GM12873 (cell line): Measurements from ENCODE around the gene PAK6.

Experiments used
- TF ChIP-seq, protein P1 (sequence below): IDR thresholded peaks from 2 replicates; pipeline ENCODE4 v1.5.1; 2012; ENCODE audit warnings: low read depth, mild to moderate bottlenecking, moderate library complexity, low read length, control low read depth; ENCODE audit not compliant: insufficient read depth; ENCODE audit errors: missing control alignments

Gene PAK6

DNA sequence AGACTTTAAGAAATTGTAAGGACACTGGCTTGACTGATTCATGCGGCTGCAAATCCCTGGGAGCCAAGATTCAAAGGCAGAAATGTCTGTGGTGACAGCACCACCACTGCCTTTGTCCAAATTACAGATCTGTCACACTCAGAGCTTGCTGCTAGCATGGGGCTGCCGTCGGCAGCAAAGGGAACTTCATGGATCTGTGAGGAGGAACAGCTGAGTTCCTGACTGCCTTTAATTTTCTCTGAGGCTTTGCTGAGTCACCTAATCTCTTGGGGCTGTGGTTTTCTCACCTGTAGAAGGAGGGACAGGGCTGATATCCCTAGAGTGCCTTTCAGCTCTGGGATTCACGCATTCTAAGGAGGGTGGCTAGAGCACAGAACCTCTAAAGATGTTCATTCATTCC lies 4.1 kb upstream of the PAK6 start:
- TF ChIP-seq, protein P1, sequence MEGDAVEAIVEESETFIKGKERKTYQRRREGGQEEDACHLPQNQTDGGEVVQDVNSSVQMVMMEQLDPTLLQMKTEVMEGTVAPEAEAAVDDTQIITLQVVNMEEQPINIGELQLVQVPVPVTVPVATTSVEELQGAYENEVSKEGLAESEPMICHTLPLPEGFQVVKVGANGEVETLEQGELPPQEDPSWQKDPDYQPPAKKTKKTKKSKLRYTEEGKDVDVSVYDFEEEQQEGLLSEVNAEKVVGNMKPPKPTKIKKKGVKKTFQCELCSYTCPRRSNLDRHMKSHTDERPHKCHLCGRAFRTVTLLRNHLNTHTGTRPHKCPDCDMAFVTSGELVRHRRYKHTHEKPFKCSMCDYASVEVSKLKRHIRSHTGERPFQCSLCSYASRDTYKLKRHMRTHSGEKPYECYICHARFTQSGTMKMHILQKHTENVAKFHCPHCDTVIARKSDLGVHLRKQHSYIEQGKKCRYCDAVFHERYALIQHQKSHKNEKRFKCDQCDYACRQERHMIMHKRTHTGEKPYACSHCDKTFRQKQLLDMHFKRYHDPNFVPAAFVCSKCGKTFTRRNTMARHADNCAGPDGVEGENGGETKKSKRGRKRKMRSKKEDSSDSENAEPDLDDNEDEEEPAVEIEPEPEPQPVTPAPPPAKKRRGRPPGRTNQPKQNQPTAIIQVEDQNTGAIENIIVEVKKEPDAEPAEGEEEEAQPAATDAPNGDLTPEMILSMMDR: no peak

DNA sequence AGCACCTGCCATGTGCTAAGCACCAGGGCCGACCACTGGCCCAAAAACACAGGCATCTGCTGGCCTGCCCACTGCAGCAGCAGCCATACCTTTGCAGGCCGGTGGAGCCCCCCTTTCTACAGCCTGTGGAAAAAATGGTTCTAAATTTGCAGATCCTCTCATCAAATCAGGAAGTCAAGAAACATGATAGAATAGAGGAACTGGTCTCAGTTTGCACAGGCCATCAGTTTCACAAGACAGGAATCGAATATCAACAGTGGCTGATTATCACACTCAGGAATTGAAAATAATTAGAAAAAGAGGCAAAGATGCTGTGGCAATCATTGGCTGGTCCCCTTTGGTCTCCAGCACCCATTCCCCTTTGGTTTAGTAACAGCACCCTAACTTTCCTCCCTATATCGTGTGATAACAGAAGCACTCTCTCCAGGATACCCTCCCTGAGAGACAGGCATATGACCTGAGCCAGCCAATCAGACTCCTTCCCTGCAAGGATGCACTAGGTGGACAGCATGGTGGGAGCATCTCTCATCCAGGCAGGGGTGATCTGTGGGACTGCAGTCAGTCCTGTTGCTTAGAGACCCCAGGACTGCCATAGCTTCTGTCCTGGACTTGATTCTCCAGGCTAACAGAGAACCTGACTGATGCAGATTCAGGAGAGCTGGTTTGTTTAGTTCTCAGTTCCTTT lies 3.5 kb upstream of the PAK6 start:
- TF ChIP-seq, protein P1: no peak

DNA sequence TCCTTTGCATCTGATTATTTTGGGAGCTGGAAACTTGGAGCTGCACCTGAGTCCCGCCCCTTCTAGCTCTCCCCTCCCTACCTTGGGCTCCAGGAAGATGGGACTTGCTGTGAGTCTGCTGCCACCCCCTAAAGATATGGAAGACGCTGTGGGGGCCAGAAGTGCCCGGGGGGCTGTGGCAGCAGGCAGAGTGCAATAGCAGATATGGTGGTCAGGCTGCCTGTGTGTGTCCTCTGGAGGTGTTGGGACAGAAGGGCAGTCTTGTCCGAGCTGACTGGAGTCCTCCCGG lies 485 bp downstream of the PAK6 start:
- TF ChIP-seq, protein P1: no peak

DNA sequence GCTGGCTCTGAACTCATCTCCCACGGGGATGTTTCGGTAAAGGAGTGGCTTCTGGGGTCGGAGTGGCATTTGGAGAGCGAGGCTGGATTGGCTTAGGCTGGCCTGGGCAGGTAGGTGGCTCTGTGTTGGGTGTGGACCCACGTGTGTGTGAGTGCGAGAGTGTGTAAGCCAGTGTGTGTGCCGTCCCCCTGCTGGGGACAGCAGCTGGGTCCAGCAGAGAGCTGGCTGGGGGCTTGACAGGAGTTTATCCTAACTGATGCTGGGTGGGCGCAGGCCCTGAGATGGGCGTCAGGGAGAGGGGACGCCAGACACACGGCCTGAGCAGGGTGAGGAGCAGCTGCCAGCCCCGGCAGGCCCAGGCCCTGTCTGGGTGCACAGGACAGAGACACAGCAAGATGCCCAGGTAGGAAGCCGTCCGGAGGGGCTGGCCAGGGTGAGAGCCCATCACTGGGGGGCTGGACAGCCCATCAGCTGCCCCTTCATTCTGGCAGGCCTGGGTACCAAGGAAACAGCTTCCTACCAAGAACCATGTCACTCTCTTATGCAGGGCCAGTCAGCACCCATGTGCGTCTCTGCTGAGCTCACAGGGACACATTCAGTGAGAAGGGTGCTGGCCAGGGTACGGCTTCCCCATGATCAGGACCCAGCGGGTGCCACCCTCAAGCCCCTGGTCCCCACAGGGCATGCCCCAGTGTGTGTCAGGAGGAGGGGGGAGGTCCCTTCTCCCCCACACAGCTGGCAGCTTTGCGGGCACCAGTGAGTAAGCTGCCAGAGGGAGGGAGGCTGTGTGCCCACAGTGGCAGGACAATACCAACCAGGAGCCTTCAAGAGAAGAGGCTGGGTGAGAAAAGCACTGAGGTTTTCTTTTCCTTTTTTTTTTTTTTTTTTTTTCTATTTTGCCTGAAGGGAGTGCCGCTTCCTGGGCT lies 1.1 kb downstream of the PAK6 start:
- TF ChIP-seq, protein P1: no peak

DNA sequence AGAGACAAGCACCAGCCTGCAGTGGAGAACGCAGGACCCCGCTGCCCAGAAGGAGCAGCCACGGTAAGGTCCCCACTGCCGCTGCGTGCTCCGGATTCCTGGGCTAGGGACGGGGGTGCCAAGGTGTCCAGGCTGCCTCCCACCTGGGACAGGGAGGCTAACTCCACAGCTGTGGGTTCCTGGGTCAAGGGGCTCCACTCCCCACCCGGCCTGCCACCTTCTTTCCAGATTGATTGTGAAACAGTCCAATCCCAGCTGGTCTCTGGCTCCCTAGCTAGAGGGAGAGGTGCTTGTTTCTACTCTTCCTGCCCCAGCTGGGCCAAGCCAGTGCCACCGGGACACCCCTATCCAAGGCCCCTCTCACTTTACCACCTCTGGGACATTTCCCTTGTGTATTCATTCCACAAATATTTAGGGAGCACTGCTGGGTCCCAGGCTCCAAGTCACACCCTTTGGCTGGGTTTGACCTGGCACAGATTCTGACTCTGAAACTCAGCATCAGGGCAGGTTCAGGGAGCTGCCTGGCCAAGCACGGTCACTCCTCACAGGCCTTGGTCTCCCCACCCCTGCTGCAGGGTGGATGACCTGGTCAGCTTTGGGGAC lies 1.9 kb downstream of the PAK6 start:
- TF ChIP-seq, protein P1: no peak

DNA sequence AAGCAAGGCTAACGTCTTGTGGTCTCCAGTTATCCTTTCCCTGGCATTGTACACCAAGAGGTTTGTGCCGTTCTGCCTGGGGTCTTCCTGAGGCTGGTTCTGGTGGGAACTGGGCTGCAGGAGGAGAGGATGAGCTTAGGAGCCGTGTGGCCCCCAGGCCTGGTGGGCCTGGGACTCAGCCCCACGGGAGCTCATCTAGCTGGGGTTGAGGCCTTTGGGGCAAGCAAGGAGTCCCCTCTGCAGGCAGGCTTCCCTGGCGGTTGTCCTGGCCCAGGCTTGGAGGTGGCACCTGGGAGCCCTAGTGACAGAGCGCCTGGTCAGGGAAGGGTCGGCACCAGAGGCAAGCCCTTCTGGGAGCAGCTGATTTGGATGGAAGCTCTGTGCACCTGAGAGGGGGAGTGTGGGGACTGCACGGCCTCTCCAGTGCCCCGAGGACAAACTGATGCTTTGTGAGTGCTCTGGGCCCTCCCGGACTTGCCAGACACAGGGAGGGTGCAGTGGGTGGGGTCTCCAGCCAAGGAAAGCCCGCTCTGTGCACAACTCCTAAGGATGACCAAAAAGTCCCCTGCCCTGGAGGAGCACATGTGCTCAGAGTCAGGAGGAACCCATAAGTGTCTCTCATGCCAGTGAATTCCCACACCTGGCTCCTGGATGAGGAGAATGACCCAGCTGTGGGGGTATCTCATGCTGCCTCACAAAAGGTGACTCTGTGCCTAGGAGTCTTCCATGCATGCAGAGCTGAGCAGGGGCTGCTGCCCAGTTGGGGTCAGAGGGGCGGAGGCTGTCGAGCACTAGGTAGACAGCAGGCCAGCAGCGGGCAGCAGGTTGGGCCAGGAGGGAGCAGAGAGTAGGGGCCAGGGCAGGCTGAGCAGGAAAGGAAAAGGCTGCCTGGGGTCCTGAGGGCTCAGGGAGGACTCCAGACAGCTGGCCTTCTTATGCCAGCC lies 2.7 kb downstream of the PAK6 start:
- TF ChIP-seq, protein P1: no peak
